Hippocampal formation (tissue), 2 donors: ENCODE data around the gene NR6A1.

ENCODE experiments used
- DNase-seq, 2 donors: peaks; one replicate each; lab custom pipeline; 2025; lab: John Stamatoyannopoulos, UW

The NR6A1 gene

DNA sequence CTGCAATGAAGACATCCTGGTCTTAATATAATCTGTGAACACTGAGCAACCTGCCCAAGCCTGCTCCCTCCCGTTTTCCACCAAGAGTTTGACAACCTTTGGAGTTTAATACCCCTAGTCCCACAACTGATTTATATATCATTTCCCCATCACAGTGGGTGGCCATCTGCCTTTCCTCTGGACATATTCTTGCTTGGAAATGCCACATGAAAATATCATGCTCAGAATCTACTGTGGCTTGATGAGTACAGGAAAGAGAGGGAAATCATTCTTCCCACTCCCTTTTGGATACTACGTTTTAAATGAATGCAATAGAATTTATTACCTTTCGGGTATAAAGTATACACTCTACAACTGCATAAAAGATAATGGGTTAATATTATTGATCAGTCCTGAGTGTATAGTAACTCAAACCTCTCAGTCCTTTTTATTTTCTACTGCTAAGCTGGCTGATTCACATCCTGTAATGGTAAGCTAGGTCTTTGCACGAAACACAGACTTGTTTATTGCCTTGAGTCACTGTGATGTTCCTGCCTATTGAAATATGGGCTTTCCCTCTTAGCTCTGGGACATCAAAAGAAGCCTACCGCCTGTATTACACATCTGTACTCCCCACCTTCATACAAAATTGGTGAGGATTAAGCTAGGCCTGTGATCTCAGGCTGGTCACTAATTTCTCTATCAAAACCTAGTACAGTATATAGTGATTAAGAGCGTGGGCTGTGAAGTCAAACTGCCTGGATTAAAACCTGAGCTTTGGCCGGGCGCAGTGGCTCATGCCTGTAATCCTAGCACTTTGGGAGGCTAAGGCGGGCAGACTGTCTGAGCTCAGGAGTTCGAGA is 196.4 kb downstream of the NR6A1 start:
- DNase-seq: no peak

DNA sequence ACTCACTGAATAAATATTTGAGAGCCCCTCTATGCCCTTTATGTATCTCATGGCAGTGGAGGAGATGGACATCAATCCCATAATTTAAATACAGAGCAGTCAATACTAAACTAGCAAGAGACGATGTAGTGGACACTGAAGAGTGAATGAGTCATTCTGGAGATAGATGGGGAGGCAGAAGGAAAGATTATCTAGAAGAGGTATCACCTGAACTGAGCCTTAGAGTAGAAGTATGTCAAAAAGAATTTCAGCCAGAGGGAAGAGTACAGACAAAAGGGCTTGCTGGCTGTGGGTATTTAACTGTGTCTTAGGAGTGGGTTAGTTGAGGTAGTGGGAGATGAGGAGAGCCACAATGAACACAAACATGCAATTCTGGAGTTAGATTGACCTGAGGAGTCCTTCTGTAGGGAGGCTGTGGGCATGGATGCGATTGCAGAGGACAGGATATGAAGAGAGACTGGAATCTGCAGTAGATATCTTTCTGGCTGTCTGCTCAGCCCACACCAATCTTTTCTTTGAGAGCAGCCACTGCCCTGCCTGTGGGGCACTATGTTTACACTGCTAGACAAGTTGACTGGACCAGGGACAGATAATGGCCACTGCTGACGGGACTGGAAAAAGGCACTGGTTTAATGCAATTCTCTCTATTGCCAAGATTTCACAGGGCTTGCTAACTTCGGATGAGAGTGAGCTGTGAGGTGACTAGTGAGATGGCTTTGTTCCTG is 200.0 kb downstream of the NR6A1 start:
- DNase-seq: no peak

DNA sequence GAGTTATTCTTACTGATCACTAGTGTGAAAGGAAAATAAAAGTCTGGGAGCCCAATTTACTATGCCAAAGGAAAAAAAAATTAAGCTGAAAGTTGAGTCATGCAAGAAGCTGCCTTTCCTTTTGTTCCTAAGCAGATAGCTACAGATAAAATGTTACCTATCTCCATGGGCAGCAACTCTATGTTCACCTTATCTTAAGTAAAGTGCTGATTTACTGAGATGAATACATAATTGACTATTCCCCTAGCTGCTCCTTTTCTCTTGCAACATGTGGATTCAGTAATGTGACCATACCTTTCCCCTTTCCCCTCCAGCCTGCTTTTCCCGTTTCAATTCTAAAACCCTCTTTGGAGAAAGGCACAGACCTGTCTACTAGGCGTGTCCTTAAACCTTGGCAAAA is 201.2 kb downstream of the NR6A1 start:
- no peak for DNase-seq

DNA sequence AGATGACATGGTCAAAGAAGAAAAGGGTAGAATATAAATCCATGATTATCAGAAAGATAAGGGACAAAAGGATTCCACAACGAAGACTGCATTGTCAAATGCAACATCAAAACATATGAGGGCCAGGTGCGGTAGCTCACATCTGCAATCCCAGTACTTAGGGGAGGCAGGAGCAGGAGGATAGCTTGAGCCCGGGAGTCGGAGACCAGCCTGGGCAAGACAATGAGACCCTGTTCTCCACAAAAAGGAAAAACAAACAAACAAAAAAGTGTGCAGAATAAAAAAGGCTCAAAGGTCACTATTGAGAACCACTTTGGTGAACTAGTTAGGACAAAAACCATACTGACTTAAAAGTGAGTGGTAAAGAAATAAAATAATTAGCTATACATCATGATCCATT is 203.7 kb downstream of the NR6A1 start:
- DNase-seq: no peak

DNA sequence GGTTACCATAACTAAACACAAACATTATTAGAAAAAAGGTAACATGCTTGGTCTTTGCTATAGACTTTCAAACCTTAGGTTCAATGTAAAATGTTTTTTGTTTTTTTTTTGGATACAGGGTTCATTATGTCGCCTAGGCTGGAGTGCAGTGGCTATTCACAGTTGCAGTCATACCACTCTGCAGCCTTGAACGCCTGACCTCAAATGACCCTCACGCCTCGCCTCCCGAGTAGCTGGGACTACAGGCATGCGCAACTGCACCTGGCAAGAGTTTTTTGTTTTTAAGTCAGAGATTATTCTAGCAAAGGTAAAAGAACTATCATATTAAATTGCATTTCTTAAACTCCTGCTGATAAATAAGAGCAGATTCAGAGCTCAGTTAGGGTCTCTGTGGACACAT is 208.8 kb downstream of the NR6A1 start:
- DNase-seq: no peak

DNA sequence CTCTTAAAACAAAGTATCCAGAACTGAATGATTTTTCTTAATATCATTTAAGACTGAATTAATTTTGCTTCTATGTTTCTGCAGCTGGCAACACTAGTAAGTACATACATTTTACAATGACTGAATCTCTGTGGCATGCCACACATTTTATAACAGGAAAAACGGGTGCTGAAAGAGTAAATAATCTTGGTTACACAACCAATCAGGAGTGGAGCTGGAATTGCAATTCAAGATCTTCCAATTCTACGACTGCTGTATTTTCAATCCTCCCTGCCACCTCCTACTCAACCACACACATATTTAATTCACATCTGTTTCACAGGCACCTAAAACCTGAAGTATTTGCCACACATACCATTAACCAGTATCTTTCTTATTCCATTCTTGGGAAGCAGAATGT is 211.2 kb downstream of the NR6A1 start:
- no peak for DNase-seq

DNA sequence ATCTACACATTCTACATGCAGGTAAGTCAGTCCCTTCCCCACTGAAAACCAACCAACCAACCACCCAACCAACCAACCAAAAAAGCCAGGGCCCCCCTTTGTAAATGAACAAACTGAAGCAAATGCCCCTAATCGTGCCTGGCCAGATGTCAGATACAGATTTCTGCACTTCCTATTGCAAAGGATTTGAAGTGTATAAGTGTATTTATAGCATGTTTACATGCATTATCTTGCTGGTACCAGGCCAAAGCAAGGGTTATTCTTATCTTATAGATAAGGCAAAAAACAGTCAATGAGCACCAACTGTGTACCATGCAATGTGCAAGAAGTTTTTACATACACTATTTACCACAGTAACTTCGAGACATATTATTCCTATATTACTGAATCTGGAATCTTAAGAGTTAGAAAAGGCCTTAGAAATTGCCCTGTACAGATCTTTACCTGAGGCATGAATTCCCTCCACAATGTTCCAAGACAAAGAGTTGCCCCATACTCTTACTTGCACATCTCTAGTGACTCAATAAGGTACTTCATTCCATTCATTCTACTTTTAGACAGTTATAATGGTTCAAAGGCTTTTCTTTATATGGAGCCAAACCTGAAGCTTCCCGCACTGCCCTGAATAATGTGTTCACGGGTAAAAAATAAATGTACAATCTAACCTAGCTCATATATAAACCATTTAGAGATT is 212.2 kb downstream of the NR6A1 start:
- DNase-seq: no peak

DNA sequence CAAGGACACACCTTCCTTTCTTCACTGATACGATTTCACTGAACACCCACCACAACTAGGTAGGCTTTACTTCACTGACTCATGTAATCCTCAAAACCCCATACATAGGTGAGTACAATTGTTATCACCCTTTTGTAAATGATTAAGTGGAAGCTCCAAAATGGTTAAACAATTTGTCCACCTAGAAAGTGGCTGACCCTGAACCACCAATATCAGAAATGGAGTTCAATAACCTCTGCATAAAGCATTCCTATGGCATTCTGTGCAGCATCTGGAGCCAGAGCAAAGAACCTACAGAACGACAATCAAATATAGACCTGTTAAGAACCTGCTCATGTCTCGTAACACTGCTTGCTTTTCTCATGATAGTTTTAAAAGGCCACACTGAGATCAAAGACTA is 213.2 kb downstream of the NR6A1 start:
- DNase-seq: no peak

DNA sequence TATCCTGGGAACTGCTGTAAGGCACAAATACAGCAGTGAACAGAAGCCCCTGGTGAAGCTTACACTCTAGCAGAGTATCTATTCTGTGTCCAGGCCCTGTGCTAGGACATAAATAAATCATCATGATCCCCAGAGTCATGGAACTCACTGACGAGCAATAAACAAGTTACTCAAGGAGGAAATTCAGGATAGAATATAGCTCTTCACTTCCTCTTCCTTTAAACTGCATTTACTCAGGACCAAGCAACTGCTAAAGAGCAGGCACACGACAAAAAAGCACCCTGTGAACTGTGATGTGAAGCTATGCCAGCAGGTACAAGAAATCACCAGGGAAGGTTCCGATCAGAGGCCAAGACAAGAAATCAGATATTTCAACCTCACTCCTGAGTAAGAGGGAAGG is 216.1 kb downstream of the NR6A1 start:
- DNase-seq: no peak

DNA sequence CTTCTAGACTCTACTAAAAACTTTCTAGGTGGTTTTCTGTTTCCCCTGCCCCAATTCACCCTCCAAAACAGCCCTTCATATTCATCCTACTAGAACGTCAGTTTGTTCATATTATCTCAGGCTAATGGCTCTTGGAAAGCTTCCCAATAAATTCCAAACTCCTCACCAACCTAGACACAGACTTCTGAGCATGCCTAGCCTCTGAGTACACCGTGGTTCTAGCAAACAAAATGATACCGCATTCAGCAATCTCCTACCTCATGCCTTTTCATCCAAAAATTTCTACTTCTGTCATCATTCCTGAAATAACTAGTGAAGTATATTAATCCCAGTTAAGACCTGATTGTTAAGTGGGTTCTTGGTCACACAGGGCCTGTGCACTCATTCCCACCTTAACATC is 217.4 kb downstream of the NR6A1 start:
- no peak for DNase-seq

DNA sequence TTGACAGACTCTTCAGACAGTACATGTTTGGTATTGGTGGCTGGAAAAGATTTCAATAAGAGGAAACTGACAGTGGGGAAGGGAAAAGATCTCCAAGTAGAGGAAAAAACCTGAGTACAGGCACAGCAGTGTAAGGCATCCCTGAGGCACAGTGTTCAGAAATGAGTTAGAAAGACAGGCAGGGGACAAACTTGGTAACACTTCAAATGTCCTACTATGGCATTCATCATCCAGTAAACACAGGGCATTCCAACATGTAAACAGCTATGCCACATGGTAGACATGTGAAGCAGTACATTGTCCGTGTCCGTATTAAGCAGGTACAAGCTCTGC is 218.9 kb downstream of the NR6A1 start:
- DNase-seq: no peak

DNA sequence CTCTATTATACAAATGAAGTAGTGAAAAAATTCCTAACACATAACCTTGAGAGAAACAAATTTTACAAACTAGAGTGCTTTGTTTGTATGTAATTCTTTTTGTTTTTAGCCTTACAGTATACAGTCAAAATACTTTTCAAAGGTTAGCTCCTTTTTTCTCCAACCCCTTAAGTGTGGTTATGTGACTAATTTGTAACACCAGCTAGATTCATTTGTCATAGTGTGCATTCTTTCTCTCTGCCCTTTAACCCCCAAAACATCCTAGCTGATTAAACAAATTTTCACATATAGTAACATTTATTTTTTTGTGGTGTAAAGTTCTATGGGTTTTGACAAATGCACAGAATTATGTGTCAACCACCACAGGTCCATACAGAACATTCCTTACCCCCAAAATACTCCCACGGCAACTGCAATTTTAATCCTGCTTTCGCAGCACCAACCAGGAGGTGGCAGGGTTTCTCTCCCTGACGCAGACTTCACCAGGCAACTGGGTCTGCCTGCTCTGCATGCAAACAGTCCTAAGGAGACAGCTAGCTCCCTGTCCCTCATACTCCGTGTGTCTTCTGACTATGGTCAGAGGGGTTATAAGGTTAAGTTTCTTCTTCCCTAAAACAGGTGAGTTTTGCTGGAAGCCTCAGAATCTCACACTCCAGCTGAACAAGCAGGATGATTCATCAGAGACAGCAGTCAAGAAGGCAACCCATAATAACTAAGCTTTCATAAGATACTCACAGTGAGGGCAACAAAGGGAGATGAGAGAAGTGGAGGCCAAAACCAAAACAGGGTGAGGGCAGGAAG is 219.4 kb downstream of the NR6A1 start:
- peak; percentile 29 to 58 for DNase-seq

DNA sequence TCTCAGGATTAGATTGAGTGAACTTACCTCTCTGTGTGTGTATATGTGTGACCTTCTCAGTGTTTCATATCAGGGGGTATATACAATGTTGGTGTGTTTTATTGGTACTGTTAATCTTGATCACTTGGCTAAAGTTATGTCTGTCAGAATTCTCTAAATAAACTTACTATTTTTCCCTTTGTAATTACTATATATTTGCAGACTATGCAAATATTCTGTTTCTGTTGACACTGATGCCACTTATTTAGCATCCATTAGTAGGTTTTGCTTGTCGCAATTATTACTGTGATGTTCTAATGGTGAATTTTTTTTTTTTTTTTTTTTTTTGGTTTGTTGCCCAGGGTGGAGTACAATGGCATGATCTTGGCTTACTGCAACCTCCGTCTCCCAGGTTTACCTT is 221.0 kb downstream of the NR6A1 start:
- DNase-seq: no peak

DNA sequence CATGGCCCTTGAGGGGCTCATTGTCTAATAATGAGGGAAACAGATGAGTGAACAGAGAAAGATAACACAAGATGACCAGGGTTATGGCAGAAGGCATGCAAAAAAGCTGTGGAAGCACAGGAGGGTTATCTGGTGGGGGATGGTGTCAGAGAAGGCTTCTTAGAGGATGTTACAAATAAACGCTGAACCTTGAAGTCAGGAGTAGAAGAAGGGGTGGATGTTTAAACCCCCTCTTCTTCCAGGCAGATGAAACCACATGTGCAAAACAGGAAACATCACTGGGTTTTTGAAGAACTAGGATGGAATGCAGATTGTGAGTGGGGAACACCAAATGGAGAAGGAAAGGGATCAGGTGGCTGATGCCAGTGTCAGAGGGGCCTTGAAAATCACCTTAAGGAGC is 222.1 kb downstream of the NR6A1 start:
- DNase-seq: no peak

DNA sequence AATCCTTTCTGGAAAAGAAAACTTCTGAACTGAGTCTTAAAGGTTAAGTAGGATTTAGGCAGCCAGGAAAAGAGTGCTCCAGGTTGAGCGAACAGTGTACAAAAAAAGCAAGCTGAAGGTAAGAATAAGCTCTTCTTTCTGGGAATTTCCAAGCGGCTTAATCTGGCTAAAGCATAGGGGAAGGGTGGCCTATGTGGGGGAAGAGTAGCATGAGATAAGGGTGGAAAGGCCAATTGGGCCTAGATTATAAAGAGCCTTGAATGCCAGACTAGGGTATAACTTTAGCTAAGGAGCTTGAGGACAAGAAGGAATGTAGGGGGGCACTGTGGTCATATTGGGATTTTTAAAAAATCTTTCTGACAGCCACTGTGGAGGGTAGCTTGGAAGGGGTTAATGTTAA is 226.6 kb downstream of the NR6A1 start:
- DNase-seq: no peak

DNA sequence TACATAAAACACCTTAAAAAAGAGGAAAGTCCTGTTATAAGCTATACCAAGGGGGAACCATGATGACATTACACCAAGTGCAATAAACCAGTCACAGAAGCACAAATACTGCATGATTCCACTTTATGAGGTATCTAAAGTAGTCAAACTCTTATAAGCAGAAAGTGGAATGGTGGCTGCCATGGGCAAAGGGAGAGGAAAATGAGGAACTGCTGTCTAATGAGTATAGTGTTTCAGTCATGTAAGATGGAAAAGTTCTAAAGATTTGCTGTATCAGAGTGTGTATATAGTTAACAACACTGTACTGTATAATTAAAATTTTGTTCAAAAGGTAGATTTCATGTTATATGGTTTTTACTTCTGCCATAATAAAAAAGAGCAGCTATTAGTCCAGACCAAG is 229.3 kb downstream of the NR6A1 start:
- DNase-seq: no peak

DNA sequence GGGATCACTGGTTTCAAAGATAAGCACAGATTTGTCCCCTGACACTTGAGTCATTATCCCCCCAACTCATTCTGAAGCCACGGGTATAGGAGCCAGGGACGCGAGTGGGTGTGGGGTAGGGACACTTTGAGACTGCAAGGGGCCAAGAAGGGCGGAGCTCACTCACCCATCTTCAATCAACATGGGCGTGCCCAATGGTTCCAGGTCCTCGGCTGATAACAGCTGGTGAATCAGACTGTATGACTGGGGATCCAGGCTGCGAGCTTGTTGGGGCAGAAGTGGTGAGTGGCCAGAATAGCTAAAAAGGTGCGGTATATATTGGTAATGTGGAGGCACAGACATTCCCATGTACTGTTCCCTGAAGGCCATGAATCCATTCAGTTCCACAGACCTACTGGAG is 233.2 kb downstream of the NR6A1 start:
- DNase-seq: no peak

DNA sequence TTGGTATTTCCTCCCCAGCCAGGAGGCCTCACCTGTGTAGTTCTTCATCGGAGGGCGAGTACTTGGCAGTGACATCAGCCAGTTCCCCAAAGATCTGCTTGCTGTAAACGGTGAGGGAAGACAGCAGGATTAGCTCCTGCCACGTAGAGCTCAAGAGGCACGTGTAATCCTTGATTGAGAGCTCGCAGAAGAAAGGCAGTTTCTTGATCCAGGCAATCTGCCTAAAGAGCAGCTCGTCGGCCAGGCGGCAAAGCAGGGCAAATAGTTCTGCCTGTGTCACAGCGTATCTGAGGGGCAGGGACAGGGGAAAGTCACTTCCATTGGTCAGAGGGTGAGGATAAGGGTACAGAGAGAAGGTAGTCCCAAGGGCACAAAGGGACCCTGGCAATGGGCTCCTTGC is 235.3 kb downstream of the NR6A1 start:
- no peak for DNase-seq

DNA sequence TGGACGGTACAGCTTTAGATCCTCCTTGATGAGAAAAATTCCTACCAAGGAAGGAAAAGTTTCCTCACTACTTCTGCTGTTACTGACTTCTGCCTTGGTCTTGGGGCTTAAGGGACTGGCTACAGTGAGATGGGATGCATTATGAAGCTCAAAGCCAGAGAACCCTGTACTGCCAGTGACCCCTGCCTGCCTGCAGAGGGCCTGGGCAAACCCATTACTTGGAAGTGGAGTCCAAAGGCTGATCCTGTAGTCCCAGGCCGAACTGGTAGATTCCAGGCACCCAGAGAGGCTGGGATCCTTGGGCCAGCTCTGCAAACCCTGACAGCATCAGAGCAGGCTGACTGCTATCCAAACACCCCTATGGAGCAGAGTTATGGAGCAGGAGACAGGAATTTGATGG is 238.2 kb downstream of the NR6A1 start:
- DNase-seq: no peak

DNA sequence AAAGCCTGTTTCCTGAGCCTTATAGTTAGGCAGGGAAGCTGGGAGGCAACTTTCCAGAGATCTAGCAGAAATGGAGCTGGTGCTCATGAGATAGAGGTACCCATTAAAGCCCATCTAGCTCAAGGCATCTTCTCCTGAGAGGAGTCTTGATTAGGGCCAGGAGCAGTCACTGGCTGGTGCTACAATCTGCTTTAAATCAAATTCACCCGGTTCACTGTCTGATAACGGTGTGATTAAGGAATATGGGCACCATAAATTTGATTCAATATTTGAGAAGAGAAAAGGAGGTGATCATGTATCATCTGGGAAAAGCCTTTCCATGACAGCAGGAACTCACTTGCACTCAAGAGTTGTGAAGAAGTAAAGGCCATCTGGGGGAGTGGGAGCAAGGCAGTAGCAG is 240.0 kb downstream of the NR6A1 start:
- DNase-seq: no peak

DNA sequence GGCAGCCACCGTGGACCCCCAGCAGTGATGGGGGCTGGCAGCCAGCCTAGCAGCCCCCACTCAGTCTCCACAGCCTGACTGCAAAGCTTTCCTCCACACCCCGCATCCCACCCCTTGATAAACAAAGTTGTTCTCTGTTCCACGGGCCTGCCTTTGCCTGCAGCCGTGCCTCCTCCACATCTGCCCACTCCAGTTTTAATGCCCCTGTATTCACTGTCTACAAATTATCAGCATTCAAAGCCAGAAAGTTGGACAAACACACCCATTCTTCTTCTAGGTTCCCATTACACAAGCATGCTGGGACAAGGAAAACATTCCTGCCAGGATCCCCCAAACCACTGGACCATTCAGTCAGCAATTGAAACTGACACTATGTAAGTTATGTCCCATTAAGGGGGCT is 240.9 kb downstream of the NR6A1 start:
- DNase-seq: no peak

DNA sequence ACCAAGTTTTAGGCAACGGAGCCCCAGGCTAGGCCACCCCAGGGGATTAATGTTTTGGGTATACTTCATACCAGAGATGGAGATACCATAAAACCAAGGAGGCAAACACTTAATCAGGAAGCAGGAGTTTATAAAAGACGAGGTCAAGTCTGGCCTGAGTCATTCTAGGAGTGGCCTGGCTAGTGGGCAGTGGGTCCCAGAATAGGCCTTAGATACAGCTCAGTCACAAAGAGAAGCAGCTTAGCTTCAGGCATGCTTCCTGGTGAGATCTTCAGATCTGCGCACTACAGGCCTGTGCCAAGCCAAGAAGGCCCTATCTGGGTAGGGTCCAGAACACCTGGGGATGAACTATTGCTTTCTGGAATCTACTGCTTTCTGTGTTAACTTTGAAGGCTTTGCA is 243.3 kb downstream of the NR6A1 start:
- no peak for DNase-seq
